Dendritic cell treated with granulocyte-macrophage colony-stimulating factor and Interleukin-4, amounts not matched to agents 40 ng/mL and 50 ng/mL, for 4 days (primary cell): ENCODE results near the gene OBSL1.

Experiments
- H3K27ac Mint-ChIP-seq: one replicate; pipeline ENCODE4 v1.8.0; 2022; ENCODE audit warnings: mild to moderate bottlenecking, mixed read lengths
- H3K27me3 Mint-ChIP-seq: one replicate; pipeline ENCODE4 v1.8.0; 2022; ENCODE audit warnings: mild to moderate bottlenecking, mixed read lengths
- H3K36me3 Mint-ChIP-seq: one replicate; pipeline ENCODE4 v1.8.0; 2022; ENCODE audit warnings: low read depth, mixed read lengths
- H3K4me1 Mint-ChIP-seq: one replicate; pipeline ENCODE4 v1.8.0; 2022; ENCODE audit warnings: low read depth, mixed read lengths
- H3K4me3 Mint-ChIP-seq: one replicate; pipeline ENCODE4 v1.8.0; 2022; ENCODE audit warnings: mild to moderate bottlenecking, moderate library complexity, mixed read lengths
- H3K9me3 Mint-ChIP-seq: one replicate; pipeline ENCODE4 v1.8.0; 2022; ENCODE audit warnings: mixed read lengths
- intact Hi-C: fragments of 100-400 bp; cut with micrococcal nuclease; formaldehyde crosslinking; loops from one replicate; pipeline ENCODE4 v1.15.0; 2022

The OBSL1 gene

DNA sequence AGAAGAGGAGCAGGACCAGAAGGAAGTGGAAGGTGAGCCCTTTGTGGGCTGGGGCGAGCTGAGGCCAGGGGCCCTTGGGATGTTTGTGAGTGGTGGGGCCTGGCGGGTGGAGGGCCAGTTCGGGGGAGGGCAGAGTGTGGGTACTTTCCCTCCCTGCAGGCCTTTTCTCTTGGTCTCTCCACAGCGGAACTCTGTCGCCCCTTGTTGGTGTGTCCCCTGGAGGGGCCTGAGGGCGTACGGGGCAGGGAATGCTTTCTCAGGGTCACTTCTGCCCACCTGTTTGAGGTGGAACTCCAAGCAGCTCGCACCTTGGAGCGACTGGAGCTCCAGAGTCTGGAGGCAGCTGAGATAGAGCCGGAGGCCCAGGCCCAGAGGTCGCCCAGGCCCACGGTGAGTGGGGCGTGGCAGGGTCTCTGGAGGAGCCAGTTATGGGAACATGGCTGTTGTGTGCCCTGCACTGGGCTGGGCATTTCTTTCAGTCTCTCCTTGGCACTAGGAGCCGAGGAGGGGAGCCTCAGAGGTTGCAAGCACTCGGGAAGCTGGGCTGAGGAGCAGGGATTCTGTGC lies 37.1 kb upstream of the OBSL1 start:
- peak overlapping the region; percentile 33 for H3K27ac Mint-ChIP-seq
- H3K4me1 Mint-ChIP-seq, result peaks cover 27% of the 10 kb centered on the region
- H3K4me3 Mint-ChIP-seq, result no peak overlapping the region
- H3K27me3 Mint-ChIP-seq, result no peaks in the 10 kb centered on the region
- H3K9me3 Mint-ChIP-seq, result no peaks in the 10 kb centered on the region
- intact Hi-C loops, result no loop called here
- peaks cover 100% of the 10 kb centered on the region for H3K36me3 Mint-ChIP-seq

DNA sequence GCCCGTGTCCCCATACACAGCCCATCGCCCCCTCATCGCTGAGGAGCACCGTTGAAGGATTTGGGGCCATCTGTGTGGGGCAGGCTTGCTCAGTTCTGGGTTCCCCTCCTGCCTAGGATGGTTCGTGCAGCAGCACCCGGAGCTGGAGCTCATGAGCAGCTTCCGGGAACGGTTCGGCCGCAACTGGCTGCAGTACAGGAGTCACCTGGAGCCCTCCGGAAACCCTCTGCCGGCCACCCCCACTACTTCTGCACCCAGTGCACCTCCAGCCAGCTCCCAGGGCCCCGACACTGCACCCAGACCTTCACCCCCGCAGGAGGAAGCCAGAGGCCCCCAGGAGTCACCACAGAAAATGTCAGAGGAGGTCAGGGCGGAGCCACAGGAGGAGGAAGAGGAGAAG lies 36.6 kb upstream of the OBSL1 start:
- peaks cover 32% of the 10 kb centered on the region for H3K4me1 Mint-ChIP-seq
- intact Hi-C loops, result no loop called here
- peaks cover 99% of the 10 kb centered on the region for H3K36me3 Mint-ChIP-seq
- H3K27ac Mint-ChIP-seq, result peak overlapping the region; percentile 33
- H3K27me3 Mint-ChIP-seq, result no peaks in the 10 kb centered on the region
- no peaks in the 10 kb centered on the region for H3K9me3 Mint-ChIP-seq
- H3K4me3 Mint-ChIP-seq, result no peak overlapping the region

GRCh38 chr2:219605607-219605954 lies 34.2 kb upstream of the OBSL1 start:
- H3K4me3 Mint-ChIP-seq, result no peak overlapping the region
- peaks cover 40% of the 10 kb centered on the region for H3K4me1 Mint-ChIP-seq
- H3K9me3 Mint-ChIP-seq, result no peaks in the 10 kb centered on the region
- intact Hi-C loops, result no loop called here
- H3K27ac Mint-ChIP-seq, result no peak overlapping the region
- peaks cover 99% of the 10 kb centered on the region for H3K36me3 Mint-ChIP-seq
- H3K27me3 Mint-ChIP-seq, result no peaks in the 10 kb centered on the region

DNA sequence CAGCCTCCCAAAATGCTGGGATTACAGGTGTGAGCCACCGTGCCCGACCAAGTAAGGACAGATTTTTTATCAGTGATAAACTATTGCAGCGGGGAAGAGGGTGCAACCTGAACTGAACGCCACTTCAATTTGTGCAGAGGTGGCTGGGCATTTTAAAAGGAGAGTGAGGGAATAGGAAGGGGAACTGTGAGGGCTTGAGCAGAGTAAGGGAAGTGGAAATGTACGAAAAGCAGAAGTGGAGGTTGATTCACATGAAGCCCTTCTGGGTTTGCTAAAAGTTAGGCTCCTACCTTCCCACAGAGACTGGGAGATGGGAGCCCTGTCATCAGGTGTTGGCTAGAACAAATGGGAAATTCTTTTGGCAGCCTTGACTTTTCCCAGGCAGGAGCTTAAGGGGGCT lies 32.4 kb upstream of the OBSL1 start:
- H3K27ac Mint-ChIP-seq, result peak overlapping the region; percentile 55
- peaks cover 50% of the 10 kb centered on the region for H3K4me1 Mint-ChIP-seq
- no peak overlapping the region for H3K4me3 Mint-ChIP-seq
- H3K9me3 Mint-ChIP-seq, result no peaks in the 10 kb centered on the region
- intact Hi-C loops, result no loop called here
- H3K27me3 Mint-ChIP-seq, result no peaks in the 10 kb centered on the region
- peaks cover 91% of the 10 kb centered on the region for H3K36me3 Mint-ChIP-seq

GRCh38 chr2:219598308-219599078 lies 27.2 kb upstream of the OBSL1 start:
- Mint-ChIP-seq H3K4me1 (peaks cover 50% of the 10 kb centered on the region), H3K36me3 (peaks cover 49% of the 10 kb centered on the region), H3K27me3 (peaks cover 3% of the 10 kb centered on the region), H3K27ac (peak overlapping the region; percentile 96), H3K9me3 (no peaks in the 10 kb centered on the region), H3K4me3 (peak overlapping the region; percentile 94)
- intact Hi-C loops, result loop anchor here (5.0 kb wide), 3 partner anchors 44 to 201 kb away; partner anchors contain the start of gene GMPPA

DNA sequence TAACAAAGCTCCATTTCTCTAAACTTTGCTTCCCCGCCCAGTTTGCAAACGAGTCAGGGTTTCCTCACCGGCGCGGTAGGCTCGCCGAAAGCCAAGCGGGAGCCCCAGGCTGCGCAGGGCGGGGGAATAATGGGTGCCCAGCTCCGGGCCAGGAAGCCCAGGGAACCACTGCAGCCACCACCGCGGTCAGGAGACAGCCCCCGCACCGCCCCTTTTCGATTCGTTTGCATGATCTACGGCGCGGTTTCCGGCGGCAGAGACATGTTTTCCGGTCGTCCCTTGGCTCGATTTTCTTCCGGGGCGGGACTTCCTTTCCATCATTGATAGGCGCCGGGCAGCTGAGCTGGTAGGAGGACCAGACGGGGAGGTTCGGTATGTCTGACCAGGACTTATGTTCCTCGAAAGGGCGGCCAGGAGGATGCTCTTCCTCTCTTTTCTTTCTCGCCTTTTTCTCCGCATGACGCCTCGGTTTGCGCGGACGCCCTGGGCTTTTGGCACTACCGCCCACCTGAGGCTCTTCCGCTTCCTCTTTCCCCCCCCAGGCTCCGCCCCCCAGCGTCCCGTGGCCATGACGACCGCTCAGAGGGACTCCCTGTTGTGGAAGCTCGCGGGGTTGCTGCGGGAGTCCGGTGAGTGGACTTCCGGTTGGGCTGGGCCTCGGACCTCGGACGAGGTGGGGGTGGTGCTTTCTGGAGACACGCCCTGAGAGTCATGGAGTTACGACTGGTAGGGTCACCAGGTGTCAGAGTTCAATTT lies 26.4 kb upstream of the OBSL1 start, which contains the start of gene STK11IP:
TSS of gene STK11IP (plus strand) at position 306 of the 756 bp plus-strand sequence. CDS start at position 569, 263 bp downstream.
- peaks cover 6% of the 10 kb centered on the region for H3K27me3 Mint-ChIP-seq
- peak within 1 kb of the TSS; percentile 94 for H3K4me3 Mint-ChIP-seq
- H3K36me3 Mint-ChIP-seq, result peaks cover 42% of the 10 kb centered on the region
- intact Hi-C loops, result loop anchor here (2.0 to 5.0 kb wide), 4 partner anchors 45 to 200 kb away; partner anchors contain the start of genes GMPPA and TMEM198
- H3K4me1 Mint-ChIP-seq, result peaks cover 42% of the 10 kb centered on the region
- peak within 1 kb of the TSS; percentile 96 for H3K27ac Mint-ChIP-seq
- H3K9me3 Mint-ChIP-seq, result no peaks in the 10 kb centered on the region

- no peaks in the 10 kb centered on the region for H3K9me3 Mint-ChIP-seq
- H3K4me1 Mint-ChIP-seq, result peaks cover 38% of the 10 kb centered on the region
- H3K36me3 Mint-ChIP-seq, result peaks cover 35% of the 10 kb centered on the region
- intact Hi-C loops, result loop anchor here (2.0 to 5.0 kb wide), 4 partner anchors 45 to 200 kb away; partner anchors contain the start of genes GMPPA and TMEM198
- peak overlapping the region; percentile 96 for H3K27ac Mint-ChIP-seq
- peaks cover 8% of the 10 kb centered on the region for H3K27me3 Mint-ChIP-seq
- peak overlapping the region; percentile 94 for H3K4me3 Mint-ChIP-seq
These were observed 25.7 kb upstream of the OBSL1 start for GRCh38 chr2:219596954-219597551.

- intact Hi-C loops, result loop anchor here (5.0 kb wide), 3 partner anchors 47 to 198 kb away; partner anchors contain the start of gene GMPPA
- H3K9me3 Mint-ChIP-seq, result no peaks in the 10 kb centered on the region
- H3K4me1 Mint-ChIP-seq, result peaks cover 27% of the 10 kb centered on the region
- peak overlapping the region; percentile 63 for H3K27ac Mint-ChIP-seq
- H3K4me3 Mint-ChIP-seq, result no peak overlapping the region
- peaks cover 19% of the 10 kb centered on the region for H3K36me3 Mint-ChIP-seq
- H3K27me3 Mint-ChIP-seq, result peaks cover 12% of the 10 kb centered on the region
These were observed 23.9 kb upstream of the OBSL1 start for GRCh38 chr2:219595256-219595655.

DNA sequence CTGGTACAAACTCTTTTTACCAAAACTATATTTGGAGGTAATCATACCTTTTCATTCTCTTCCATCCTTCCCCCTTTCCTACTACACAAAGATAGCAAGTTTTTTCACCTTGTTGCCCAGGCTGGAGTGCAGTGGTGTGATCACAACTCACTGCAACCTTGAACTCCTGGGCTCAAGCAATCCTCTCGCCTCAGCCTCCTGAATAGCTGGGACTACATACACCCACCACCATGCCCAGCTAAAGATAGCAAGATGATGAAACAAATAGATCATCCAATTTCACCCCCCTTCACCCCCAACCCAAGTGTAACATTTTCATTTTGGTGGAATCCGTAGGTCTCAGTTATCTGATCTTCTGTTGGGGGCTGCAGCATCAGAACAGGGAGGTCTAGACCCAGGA lies 21.8 kb upstream of the OBSL1 start:
- Mint-ChIP-seq H3K4me3 (no peak overlapping the region), H3K9me3 (no peaks in the 10 kb centered on the region), H3K4me1 (peaks cover 13% of the 10 kb centered on the region), H3K36me3 (peaks cover 8% of the 10 kb centered on the region), H3K27me3 (peaks cover 13% of the 10 kb centered on the region), H3K27ac (no peak overlapping the region)
- intact Hi-C loops, result no loop called here

- Mint-ChIP-seq H3K9me3 (no peaks in the 10 kb centered on the region), H3K27me3 (peaks cover 13% of the 10 kb centered on the region), H3K4me3 (no peak overlapping the region), H3K36me3 (peaks cover 4% of the 10 kb centered on the region), H3K4me1 (peaks cover 10% of the 10 kb centered on the region), H3K27ac (no peak overlapping the region)
- intact Hi-C loops, result no loop called here
These were observed 21.4 kb upstream of the OBSL1 start for GRCh38 chr2:219592736-219593135.

DNA sequence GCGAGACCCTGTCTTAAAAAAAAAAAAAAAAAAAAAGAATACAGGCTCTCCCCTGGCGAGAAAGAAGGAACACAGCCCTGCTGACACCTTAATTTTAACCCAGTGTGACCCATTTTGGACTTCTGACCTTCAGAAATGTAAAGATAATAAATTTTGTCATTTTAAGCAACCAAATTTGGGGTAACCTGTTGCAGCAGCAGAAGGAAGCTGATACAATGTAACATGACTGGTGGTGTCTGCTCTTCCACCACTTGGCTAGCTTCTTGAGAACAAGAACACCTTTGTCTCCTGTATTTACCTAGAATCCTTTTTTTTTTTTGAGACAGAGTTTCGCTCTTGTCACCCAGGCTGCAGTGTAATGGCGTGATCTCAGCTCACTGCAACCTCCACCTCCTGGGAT lies 19.8 kb upstream of the OBSL1 start:
- Mint-ChIP-seq H3K4me3 (no peak overlapping the region), H3K27me3 (peaks cover 13% of the 10 kb centered on the region), H3K4me1 (peaks cover 4% of the 10 kb centered on the region), H3K36me3 (no peaks in the 10 kb centered on the region), H3K9me3 (no peaks in the 10 kb centered on the region), H3K27ac (no peak overlapping the region)
- intact Hi-C loops, result no loop called here

GRCh38 chr2:219581346-219581745 lies 10.0 kb upstream of the OBSL1 start:
- no peaks in the 10 kb centered on the region for H3K36me3 Mint-ChIP-seq
- H3K4me1 Mint-ChIP-seq, result peaks cover 11% of the 10 kb centered on the region
- H3K27me3 Mint-ChIP-seq, result peaks cover 11% of the 10 kb centered on the region

DNA sequence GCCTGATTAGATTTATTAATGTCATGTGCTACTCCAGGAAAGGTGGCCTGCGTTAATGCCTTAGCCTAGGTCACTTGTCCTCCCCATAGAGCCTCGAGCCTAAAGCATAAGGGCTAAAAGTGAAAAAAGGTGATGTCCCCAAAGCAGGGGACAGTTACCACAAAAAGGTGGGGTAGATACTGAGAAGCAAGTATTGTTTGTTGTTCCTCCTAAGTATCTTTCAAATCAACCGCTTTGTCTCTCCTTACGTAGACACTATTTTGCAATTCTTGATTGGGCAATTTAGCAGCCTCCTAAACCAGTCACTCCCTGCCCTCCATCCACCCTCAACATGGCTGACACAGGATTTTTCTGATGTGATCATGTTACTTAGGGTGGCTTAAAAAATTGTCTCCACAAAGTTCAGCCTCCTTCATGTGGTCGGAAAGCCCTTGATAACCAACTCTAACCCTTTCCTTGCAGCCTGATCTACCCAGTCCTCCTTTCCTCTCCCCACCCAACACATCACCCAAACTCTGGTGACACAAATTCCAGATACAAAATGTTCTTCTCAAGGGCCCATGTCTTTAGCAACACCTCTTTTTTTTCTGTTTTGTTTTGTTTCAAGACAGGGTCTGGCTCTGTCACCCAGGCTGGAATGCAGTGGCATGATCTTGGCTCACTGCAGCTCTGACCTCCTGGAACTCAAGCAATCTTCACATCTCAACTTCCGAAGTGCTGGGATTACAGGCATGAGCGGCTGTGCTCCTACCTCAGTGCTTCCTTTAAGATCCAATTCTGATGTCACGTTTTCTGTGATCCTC lies 7.7 kb upstream of the OBSL1 start:
- H3K36me3 Mint-ChIP-seq, result no peaks in the 10 kb centered on the region
- H3K4me3 Mint-ChIP-seq, result no peak overlapping the region
- no peak overlapping the region for H3K27ac Mint-ChIP-seq
- peaks cover 23% of the 10 kb centered on the region for H3K27me3 Mint-ChIP-seq
- H3K9me3 Mint-ChIP-seq, result no peaks in the 10 kb centered on the region
- intact Hi-C loops, result no loop called here
- peaks cover 11% of the 10 kb centered on the region for H3K4me1 Mint-ChIP-seq

More at GRCh38 chr2:219581346-219581745, 10.0 kb upstream of the OBSL1 start:
- no peaks in the 10 kb centered on the region for H3K9me3 Mint-ChIP-seq
- H3K27ac Mint-ChIP-seq, result no peak overlapping the region
- intact Hi-C loops, result no loop called here
- no peak overlapping the region for H3K4me3 Mint-ChIP-seq
